Measurements from ENCODE around the gene ADAM22.

GRCh38 chr7:87918740-87919139, 15.3 kb upstream of the ADAM22 start:
- no peak for TF ChIP-seq CTCF (IDR thresholded peaks at IDR 0.05)
- TF ChIP-seq POLR2AphosphoS5 (IDR thresholded peaks at IDR 0.05), result no peak
- TF ChIP-seq EP300 (IDR thresholded peaks at IDR 0.05), result no peak
